H1 (cell line): ENCODE measurements around the gene RNF182. TPM values are rescaled to one million over a fixed set of nuclear protein-coding genes. Genes with fewer than 3 reads are reported as not detected.

Source experiments
- CTCF ChIA-PET: fragments of 300-600 bp; sonication (Branson Sonifier 250); formaldehyde crosslinking; loops from one replicate; lab custom pipeline; 2021; ENCODE audit not compliant: partially characterized antibody; lab: Charles Lee
- POLR2A ChIA-PET: fragments of 300-600 bp; sonication (Branson Sonifier 250); formaldehyde crosslinking; loops from one replicate; lab custom pipeline; 2021; ENCODE audit warnings: inconsistent platforms; ENCODE audit not compliant: partially characterized antibody; lab: Charles Lee
- DNase-seq, 2 experiments: peaks; one replicate each; pipeline versions ENCODE4 v3.0.0 to v3.0.0-alpha.2; 2010 to 2022; ENCODE audit warnings: low spot score in 2 of 2, low read depth in 1 of 2, mixed read lengths in 1 of 2
- FAIRE-seq: peaks from 2 replicates; lab custom pipeline; 2011; peaks lifted over from hg19 to GRCh38; lab: Jason Lieb, UNC
- H2AFZ ChIP-seq: 2 replicates; pipeline ENCODE4 v1.8.1; 2012; ENCODE audit warnings: low read length, inconsistent platforms
- H2AK5ac ChIP-seq: 2 replicates; pipeline ENCODE4 v1.6.1; 2013; ENCODE audit warnings: low read depth, low read length
- H2BK120ac ChIP-seq: replicated peaks from 2 replicates; pipeline ENCODE3; 2013; ENCODE audit warnings: low read depth, low read length, inconsistent platforms
- H2BK12ac ChIP-seq: 2 replicates; pipeline ENCODE4 v1.6.1; 2013; ENCODE audit warnings: low read depth, low read length
- H2BK15ac ChIP-seq: 2 replicates; pipeline ENCODE4 v1.6.1; 2013; ENCODE audit warnings: low read length
- H2BK20ac ChIP-seq: 2 replicates; pipeline ENCODE4 v1.6.1; 2013; ENCODE audit warnings: low read length
- H2BK5ac ChIP-seq: 2 replicates; pipeline ENCODE4 v1.6.1; 2013; ENCODE audit warnings: low read depth, low read length
- H3K14ac ChIP-seq: 2 replicates; pipeline ENCODE4 v1.6.1; 2013; ENCODE audit warnings: inconsistent platforms; ENCODE audit not compliant: insufficient read length
- H3K18ac ChIP-seq: 2 replicates; pipeline ENCODE4 v1.6.1; 2013; ENCODE audit warnings: low read length; ENCODE audit errors: extremely low read depth
- H3K23ac ChIP-seq: 2 replicates; pipeline ENCODE4 v1.6.1; 2013; ENCODE audit warnings: inconsistent platforms; ENCODE audit not compliant: insufficient read length
- H3K23me2 ChIP-seq: 2 replicates; pipeline ENCODE4 v1.6.1; 2013; ENCODE audit warnings: low read depth, low read length
- H3K27ac ChIP-seq: 2 replicates; pipeline ENCODE4 v1.6.1; 2011; ENCODE audit warnings: low read depth, low read length, inconsistent platforms
- H3K27me3 ChIP-seq, 4 experiments: replicated peaks in 1 of 4; 1 replicate in 1 of 4; 2 replicates in 3 of 4; pipeline versions ENCODE4 v1.6.1 to v1.8.1; 2011 to 2013; ENCODE audit warnings: low read length in 3 of 4, mild to moderate bottlenecking in 3 of 4, inconsistent platforms in 2 of 4, mixed read lengths in 2 of 4, moderate library complexity in 1 of 4; ENCODE audit not compliant: control insufficient read depth in 3 of 4, insufficient read depth in 3 of 4; ENCODE audit errors: extremely low read depth in 1 of 4
- H3K36me3 ChIP-seq, 4 experiments: 2 replicates each; pipeline versions ENCODE4 v1.6.1 to v1.8.1; 2011 to 2013; ENCODE audit warnings: mild to moderate bottlenecking in 4 of 4, low read length in 3 of 4, moderate library complexity in 2 of 4, control low read depth in 1 of 4, inconsistent platforms in 1 of 4; ENCODE audit not compliant: insufficient read depth in 4 of 4, control insufficient read depth in 2 of 4
- H3K4ac ChIP-seq: replicated peaks from 2 replicates; pipeline ENCODE3; 2013; ENCODE audit warnings: low read length, low read depth, mixed read lengths, inconsistent platforms; ENCODE audit not compliant: insufficient read length
- H3K4me1 ChIP-seq, 4 experiments: replicated peaks in 1 of 4; 1 replicate in 1 of 4; 2 replicates in 3 of 4; pipeline versions ENCODE4 v1.6.1 to v1.8.1; 2011 to 2013; ENCODE audit warnings: low read length in 3 of 4, inconsistent platforms in 2 of 4, mixed read lengths in 1 of 4; ENCODE audit not compliant: insufficient read depth in 4 of 4, control insufficient read depth in 3 of 4
- H3K4me2 ChIP-seq, 2 experiments: 2 replicates each; pipeline versions ENCODE4 v1.6.1 to v1.8.1; 2011 to 2013; ENCODE audit warnings: low read depth in 2 of 2, low read length in 2 of 2, control low read depth in 1 of 2, inconsistent platforms in 1 of 2, mild to moderate bottlenecking in 1 of 2; ENCODE audit not compliant: insufficient read depth in 1 of 2
- H3K4me3 ChIP-seq, 4 experiments: fragments of 200-600, 300-600 bp in 1 of 4; sonication (generic), shearing (Covaris generic), sonication (Bioruptor Twin) in 1 of 4; 2 replicates each; pipeline versions ENCODE4 v1.5.1 to v1.8.1; 2011 to 2016; ENCODE audit warnings: low read length in 4 of 4, low read depth in 3 of 4, control low read depth in 2 of 4, inconsistent platforms in 2 of 4, mild to moderate bottlenecking in 2 of 4, mixed read lengths in 1 of 4, moderate library complexity in 1 of 4; ENCODE audit not compliant: insufficient read depth in 2 of 4; ENCODE audit errors: extremely low read depth in 1 of 4
- H3K56ac ChIP-seq: replicated peaks from 2 replicates; pipeline ENCODE3; 2013; ENCODE audit warnings: low read depth, mild to moderate bottlenecking, mixed read lengths, low read length, inconsistent platforms; ENCODE audit not compliant: insufficient read length
- H3K79me1 ChIP-seq: 2 replicates; pipeline ENCODE4 v1.6.1; 2013; ENCODE audit warnings: low read depth, low read length, control low read depth
- H3K79me2 ChIP-seq, 2 experiments: 2 replicates each; pipeline versions ENCODE4 v1.6.1 to v1.8.1; 2012 to 2013; ENCODE audit warnings: low read length in 2 of 2, mild to moderate bottlenecking in 2 of 2, inconsistent platforms in 1 of 2; ENCODE audit not compliant: insufficient read depth in 2 of 2, control insufficient read depth in 1 of 2
- H3K9ac ChIP-seq, 4 experiments: replicated peaks in 1 of 4; 1 replicate in 1 of 4; 2 replicates in 3 of 4; pipeline versions ENCODE4 v1.6.1 to v1.8.1; 2011 to 2013; ENCODE audit warnings: low read depth in 3 of 4, low read length in 3 of 4, control low read depth in 2 of 4, mild to moderate bottlenecking in 2 of 4, moderate library complexity in 2 of 4, inconsistent platforms in 1 of 4; ENCODE audit errors: extremely low read depth in 1 of 4
- H3K9me3 ChIP-seq, 2 experiments: 2 replicates each; pipeline versions ENCODE4 v1.6.1 to v1.8.1; 2012 to 2013; ENCODE audit warnings: mild to moderate bottlenecking in 2 of 2, moderate library complexity in 2 of 2, control low read depth in 1 of 2, inconsistent platforms in 1 of 2, low read depth in 1 of 2, low read length in 1 of 2, mixed read lengths in 1 of 2; ENCODE audit not compliant: insufficient read depth in 2 of 2
- H4K20me1 ChIP-seq, 2 experiments: replicated peaks in 1 of 2; 2 replicates each; pipeline versions ENCODE3 to v1.8.1; 2011 to 2013; ENCODE audit warnings: inconsistent platforms in 2 of 2, low read length in 2 of 2, mild to moderate bottlenecking in 1 of 2; ENCODE audit not compliant: insufficient read depth in 2 of 2, control insufficient read depth in 1 of 2
- H4K5ac ChIP-seq: 2 replicates; pipeline ENCODE4 v1.6.1; 2013; ENCODE audit warnings: low read length, low read depth, mixed read lengths, inconsistent platforms; ENCODE audit not compliant: insufficient read length
- H4K8ac ChIP-seq: 2 replicates; pipeline ENCODE4 v1.8.0; 2013; ENCODE audit warnings: mild to moderate bottlenecking, moderate library complexity, low read length, inconsistent platforms; ENCODE audit not compliant: insufficient read depth; ENCODE audit errors: extremely low read depth
- H4K91ac ChIP-seq: replicated peaks from 2 replicates; pipeline ENCODE3; 2013; ENCODE audit warnings: low read length, mixed read lengths, inconsistent platforms; ENCODE audit not compliant: insufficient read length
- CTBP2 ChIP-seq: IDR thresholded peaks from 2 replicates; pipeline ENCODE4 v1.7.0; 2011; ENCODE audit warnings: borderline replicate concordance, mild to moderate bottlenecking, moderate library complexity, mixed read lengths, low read length; ENCODE audit not compliant: insufficient read depth, insufficient read length
- WGBS, 2 experiments: shearing (Covaris generic) in 1 of 2; methylation state at CpG; one replicate each; pipeline versions ENCODE4 v1.1.6 to v1.1.7; 2013 to 2015; ENCODE audit warnings: low lambda C conversion rate in 2 of 2, mixed read lengths in 2 of 2, inconsistent platforms in 1 of 2, low coverage in 1 of 2, missing lambda C conversion rate in 1 of 2; ENCODE audit not compliant: insufficient replicate concordance in 2 of 2, insufficient coverage in 1 of 2, insufficient read length in 1 of 2; ENCODE audit errors: extremely low coverage in 1 of 2, missing lambda C conversion rate in 1 of 2; 5-methylcytosine and 5-hydroxymethylcytosine counted together
- polyA plus RNA-seq, 7 experiments: library from polyadenylated mRNA; depleted of rRNA in 3 of 7; stranded (reverse) in 5 of 7; unstranded in 2 of 7; fragments of >200 nt in 5 of 7; fragments of 200-250 nt in 2 of 7; gene quantifications; 1 replicate in 5 of 7; 2 replicates in 1 of 7; 4 replicates in 1 of 7; pipeline versions ENCODE4 v1.2.1 to v1.2.3, GENCODE V29; 2011 to 2013; ENCODE audit warnings: missing spikeins in 2 of 7, mixed read lengths in 2 of 7
- total RNA-seq: library from RNA; stranded (reverse); fragmentation: NEBNext Ultra II Directional; extraction: Animal tissue kit (Norgen Biotek cat#: 25700); gene quantifications from 2 replicates; pipeline ENCODE4 v1.2.1, GENCODE V29; 2021
- TF ChIP-seq, protein P1 (sequence below), 3 experiments: IDR thresholded peaks; 1 replicate in 2 of 3; 2 replicates in 1 of 3; pipeline versions ENCODE4 v1.5.1 to v1.6.1; 2011; ENCODE audit warnings: low read length in 3 of 3, mild to moderate bottlenecking in 3 of 3, inconsistent platforms in 2 of 3, low read depth in 1 of 3, moderate library complexity in 1 of 3; ENCODE audit not compliant: insufficient read depth in 1 of 3; ENCODE audit errors: control extremely low read depth in 1 of 3

RNF182 gene
- total and polyA plus RNA-seq, 2 of the 8 experiments (the other 6 are each of a cell fraction or from before 2014, with no cell fraction given): 6.2 to 10.7 TPM

DNA sequence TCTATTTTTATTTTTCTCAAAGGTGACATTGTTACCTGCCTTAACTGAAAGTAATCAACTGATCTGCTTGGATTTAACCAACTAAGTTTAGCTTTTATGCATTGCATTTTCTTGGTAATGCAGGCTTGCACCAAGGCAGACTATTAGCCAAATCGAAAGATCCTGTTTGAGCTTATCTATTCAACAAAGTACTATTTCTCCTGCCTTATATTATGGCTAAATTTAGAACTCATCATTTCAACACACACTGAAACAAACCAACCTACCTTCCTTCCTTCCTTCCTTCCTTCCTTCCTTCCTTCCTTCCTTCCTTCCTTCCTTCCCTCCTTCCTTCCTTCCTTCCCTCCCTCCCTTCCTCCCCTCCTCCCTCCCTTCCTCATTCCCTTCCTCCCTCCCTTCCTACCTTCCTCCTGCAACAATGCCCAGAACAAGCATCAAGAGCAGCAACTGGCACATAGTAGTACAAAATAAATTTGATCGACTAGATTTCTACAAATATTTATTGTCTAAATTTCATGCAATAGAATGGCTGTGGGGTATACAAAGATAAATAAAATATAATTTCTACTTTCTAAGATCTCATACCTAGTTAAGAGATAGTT lies 17.0 kb upstream of the RNF182 start:
- no peaks in the 10 kb centered on the region for H3K27me3 ChIP-seq
- H3K23me2 ChIP-seq: no peaks in the 10 kb centered on the region
- H3K4me3 ChIP-seq: no peak overlapping the region
- H2AFZ ChIP-seq: no peak overlapping the region
- no peak overlapping the region for H2BK12ac ChIP-seq
- no peak overlapping the region for H3K4me2 ChIP-seq
- H3K79me1 ChIP-seq: no peaks in the 10 kb centered on the region
- no peak overlapping the region for H3K23ac ChIP-seq
- ChIA-PET POLR2A (interaction anchor here (0.9 kb wide), 1 partner anchor 12 kb away, joined by 3 read pairs; no protein-coding TSS in a partner anchor), CTCF (interaction anchor here (0.9 to 10.2 kb wide), 23 partner anchors 12 to 238 kb away, joined by 3 to 193 read pairs (median 6); no protein-coding TSS in a partner anchor)
- no peak for DNase-seq
- H4K8ac ChIP-seq: no peak overlapping the region
- H3K4ac ChIP-seq: no peak overlapping the region
- H4K20me1 ChIP-seq: no peaks in the 10 kb centered on the region
- H2BK15ac ChIP-seq: no peak overlapping the region
- no peak overlapping the region for H4K91ac ChIP-seq
- peaks cover 0 to 4% (median 0%) of the 10 kb centered on the region in 4 experiments; a peak in 1 of 7 replicates for H3K4me1 ChIP-seq
- H4K5ac ChIP-seq: no peak overlapping the region
- H3K36me3 ChIP-seq: no peaks in the 10 kb centered on the region
- H3K56ac ChIP-seq: no peak overlapping the region
- H2AK5ac ChIP-seq: no peak overlapping the region
- H3K18ac ChIP-seq: no peak overlapping the region
- no peak overlapping the region for H3K27ac ChIP-seq
- no peak overlapping the region for H2BK120ac ChIP-seq
- FAIRE-seq: no peak
- H2BK5ac ChIP-seq: no peak overlapping the region
- H3K9me3 ChIP-seq: no peaks in the 10 kb centered on the region
- no peaks in the 10 kb centered on the region for H3K79me2 ChIP-seq
- H3K9ac ChIP-seq: no peak overlapping the region
- WGBS, 2 experiments: 88% methylated on average over 2 of the region's 2 CpGs; no CpG with 5 or more reads in 1 of the 2 experiments
- no peak overlapping the region for H2BK20ac ChIP-seq
- H3K14ac ChIP-seq: no peak overlapping the region
- TF ChIP-seq, protein P1, sequence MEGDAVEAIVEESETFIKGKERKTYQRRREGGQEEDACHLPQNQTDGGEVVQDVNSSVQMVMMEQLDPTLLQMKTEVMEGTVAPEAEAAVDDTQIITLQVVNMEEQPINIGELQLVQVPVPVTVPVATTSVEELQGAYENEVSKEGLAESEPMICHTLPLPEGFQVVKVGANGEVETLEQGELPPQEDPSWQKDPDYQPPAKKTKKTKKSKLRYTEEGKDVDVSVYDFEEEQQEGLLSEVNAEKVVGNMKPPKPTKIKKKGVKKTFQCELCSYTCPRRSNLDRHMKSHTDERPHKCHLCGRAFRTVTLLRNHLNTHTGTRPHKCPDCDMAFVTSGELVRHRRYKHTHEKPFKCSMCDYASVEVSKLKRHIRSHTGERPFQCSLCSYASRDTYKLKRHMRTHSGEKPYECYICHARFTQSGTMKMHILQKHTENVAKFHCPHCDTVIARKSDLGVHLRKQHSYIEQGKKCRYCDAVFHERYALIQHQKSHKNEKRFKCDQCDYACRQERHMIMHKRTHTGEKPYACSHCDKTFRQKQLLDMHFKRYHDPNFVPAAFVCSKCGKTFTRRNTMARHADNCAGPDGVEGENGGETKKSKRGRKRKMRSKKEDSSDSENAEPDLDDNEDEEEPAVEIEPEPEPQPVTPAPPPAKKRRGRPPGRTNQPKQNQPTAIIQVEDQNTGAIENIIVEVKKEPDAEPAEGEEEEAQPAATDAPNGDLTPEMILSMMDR (IDR thresholded peaks at IDR 0.05; ENCODE audit: control extremely low read depth in 1 of 3, insufficient read depth in 1 of 3, low read depth in 1 of 3, low read length in 3 of 3): no peak
- no peak for TF ChIP-seq CTBP2
